Measurements from ENCODE around the gene PLEKHA5. TPM values are rescaled to one million over a fixed set of nuclear protein-coding genes. Genes with fewer than 3 reads are reported as not detected.
"Not testable (repeated sequence)": the region's sequence is repeated elsewhere in the genome, so short reads cannot be mapped to it uniquely, and the experiment has no call there.

The PLEKHA5 gene, protein sequence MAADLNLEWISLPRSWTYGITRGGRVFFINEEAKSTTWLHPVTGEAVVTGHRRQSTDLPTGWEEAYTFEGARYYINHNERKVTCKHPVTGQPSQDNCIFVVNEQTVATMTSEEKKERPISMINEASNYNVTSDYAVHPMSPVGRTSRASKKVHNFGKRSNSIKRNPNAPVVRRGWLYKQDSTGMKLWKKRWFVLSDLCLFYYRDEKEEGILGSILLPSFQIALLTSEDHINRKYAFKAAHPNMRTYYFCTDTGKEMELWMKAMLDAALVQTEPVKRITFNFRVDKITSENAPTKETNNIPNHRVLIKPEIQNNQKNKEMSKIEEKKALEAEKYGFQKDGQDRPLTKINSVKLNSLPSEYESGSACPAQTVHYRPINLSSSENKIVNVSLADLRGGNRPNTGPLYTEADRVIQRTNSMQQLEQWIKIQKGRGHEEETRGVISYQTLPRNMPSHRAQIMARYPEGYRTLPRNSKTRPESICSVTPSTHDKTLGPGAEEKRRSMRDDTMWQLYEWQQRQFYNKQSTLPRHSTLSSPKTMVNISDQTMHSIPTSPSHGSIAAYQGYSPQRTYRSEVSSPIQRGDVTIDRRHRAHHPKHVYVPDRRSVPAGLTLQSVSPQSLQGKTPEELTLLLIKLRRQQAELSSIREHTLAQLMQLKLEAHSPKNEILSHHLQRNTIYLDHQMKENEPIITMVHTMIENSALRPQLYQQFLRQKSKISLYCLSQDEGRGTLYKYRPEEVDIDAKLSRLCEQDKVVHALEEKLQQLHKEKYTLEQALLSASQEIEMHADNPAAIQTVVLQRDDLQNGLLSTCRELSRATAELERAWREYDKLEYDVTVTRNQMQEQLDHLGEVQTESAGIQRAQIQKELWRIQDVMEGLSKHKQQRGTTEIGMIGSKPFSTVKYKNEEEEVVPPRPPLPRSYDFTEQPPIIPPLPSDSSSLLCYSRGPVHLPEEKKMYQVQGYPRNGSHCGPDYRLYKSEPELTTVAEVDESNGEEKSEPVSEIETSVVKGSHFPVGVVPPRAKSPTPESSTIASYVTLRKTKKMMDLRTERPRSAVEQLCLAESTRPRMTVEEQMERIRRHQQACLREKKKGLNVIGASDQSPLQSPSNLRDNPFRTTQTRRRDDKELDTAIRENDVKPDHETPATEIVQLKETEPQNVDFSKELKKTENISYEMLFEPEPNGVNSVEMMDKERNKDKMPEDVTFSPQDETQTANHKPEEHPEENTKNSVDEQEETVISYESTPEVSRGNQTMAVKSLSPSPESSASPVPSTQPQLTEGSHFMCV
- 14.7 TPM for polyA plus RNA-seq (ENCODE audit: insufficient read length)

DNA sequence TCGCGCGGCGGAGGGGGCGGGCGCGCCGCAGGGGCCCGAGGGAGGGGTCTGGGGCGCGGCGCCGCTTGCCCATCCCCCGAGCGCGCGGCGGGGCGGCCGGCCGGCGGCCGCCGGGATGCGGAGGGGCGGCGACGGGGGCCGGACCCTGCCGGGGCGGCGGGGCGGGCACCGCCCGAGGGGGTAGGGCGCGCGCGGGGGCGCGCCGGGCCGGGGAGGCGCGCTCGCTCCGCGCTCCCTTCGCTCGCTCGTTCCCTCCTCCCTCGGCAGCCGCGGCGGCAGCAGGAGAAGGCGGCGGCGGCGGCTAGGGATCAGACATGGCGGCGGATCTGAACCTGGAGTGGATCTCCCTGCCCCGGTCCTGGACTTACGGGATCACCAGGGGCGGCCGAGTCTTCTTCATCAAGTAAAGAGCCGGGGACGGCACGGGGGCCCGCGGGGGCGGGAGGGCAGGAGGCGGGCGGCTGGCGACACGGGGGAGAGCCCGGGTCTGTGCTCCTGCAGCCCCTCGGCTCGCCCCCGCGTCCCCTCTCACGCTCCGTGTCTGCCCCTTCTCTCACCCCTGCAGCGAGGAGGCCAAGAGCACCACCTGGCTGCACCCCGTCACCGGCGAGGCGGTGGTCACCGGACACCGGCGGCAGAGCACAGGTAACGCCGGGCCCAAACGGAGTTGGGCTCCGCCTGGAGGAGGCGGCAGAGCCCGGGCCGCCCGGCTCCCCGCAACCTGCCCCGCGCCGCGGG, at the start of gene PLEKHA5:
TSS of gene PLEKHA5 (plus strand) at position 248 of the 738 bp plus-strand sequence. CDS start at position 315, 67 bp downstream.
- no peak for DNase-seq (ENCODE audit: low read depth)

DNA sequence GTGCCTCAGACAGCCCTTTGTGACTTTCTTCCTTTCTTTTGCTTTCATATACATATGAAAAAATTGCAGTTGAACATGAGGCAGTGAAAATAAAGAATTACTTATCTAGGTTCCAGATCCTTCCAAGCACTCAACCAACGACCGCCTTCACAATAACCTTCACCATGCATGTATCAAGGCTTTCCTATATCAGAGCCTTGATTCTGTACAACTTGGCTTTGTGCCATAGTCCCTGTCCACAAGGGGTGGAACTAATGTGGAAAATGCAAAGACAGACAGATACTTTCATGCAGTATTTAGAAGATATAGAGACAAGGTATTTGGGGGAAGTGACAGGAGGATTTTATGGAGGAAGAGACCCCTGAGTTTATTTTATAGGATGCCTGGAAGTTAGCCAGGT, 48.6 kb upstream of the PLEKHA5 start:
- no peak for DNase-seq (ENCODE audit: low read depth)

DNA sequence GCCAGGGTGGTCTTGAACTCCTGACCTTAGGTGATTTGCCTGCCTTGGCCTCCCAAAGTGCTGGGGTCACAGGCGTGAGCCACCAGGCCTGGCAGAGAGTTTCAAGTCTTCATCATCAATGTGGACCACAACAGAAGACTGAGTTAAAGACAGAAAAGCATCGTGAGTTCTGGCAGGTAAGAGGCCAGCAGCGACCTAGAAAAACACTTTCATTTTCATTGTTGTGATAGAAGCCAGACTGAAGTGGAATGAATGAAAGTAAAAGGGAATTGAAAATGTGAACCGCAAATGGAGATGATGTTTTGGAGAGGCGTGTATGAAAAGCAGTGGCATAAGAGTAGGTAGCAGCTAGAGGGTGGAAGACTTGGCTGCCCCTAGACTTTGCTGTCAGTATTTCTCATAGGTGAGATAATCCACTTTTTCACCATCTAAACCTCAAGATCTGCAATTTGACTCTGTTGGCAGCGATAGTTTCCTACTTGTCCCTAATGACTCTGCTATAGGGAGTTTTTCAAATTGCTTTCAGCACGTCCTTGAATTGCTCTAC, 47.1 kb upstream of the PLEKHA5 start:
- DNase-seq (ENCODE audit: low read depth): no peak

DNA sequence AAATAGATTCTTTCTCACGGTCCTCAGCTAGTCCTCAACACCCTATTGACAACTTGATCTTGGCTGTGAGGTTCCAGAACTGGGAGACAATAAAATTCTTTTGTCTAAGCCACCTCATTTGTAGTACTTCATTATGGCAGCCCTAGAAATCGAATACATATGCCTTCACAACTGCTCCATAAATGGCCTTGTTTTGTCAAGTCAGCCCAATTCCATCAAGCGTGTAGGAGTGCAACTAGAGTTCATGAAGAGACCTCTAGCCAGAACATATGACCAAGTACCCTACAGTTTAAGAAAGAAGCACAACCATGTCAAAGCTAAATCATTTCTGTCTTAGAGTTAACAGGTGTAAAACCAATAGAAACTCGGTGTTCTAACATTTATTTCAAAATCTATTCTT, 45.0 kb upstream of the PLEKHA5 start:
- DNase-seq (ENCODE audit: low read depth): no peak

DNA sequence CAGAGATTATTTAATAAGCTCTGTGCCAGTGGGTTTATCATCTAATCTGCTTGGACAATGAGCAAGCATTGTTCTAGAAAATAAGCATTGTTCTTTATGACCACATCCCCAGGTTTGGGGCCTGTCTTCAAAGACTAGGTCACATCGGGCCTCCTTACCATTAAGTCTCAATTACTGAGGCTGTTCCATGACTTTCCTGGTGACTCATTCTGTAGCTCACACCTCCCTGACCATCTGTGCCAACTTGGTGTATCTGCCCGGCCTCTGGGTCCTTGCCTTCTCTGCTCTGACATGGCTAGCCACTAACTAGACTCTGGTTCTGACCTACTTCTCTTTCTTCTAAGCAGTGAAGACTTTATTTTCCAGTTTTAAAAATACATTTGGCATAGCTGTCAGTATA, 44.4 kb upstream of the PLEKHA5 start:
- DNase-seq (ENCODE audit: low read depth): no peak

DNA sequence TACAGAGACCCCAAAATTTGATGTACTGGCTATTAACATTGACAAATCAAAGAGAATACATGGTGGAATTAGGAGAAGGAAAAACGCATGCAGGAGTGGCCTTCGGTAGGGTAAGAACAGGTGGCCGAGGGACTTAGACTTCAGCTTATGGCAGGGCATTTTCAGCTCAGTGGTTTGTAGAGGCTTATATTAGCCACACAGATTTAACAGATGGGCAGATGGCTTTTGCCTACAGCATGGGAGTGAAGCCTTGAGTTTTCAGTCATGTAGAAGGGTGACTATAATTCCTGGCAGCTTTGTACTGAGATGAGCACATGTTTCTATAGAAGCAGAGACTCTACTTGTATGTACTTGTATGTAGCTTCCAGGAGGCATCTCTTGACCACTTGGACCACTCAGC, 40.9 kb upstream of the PLEKHA5 start:
- no peak for DNase-seq (ENCODE audit: low read depth)

DNA sequence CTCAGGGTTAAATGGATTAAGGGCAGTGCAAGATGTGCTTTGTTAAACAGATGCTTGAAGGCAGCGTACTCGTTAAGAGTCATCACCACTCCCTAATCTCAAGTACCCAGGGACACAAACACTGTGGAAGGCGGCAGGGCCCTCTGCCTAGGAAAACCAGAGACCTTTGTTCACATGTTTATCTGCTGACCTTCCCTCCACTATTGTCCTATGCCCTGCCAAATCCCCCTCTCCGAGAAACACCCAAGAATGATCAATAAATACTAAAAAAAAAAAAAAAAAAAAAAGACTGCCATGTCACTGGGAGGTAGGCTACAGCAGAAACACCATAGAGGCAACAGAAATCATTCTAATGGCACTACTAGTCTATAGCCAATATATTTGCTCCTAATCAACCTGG, 37.1 kb upstream of the PLEKHA5 start:
- not testable (repeated sequence) for DNase-seq (ENCODE audit: low read depth)

DNA sequence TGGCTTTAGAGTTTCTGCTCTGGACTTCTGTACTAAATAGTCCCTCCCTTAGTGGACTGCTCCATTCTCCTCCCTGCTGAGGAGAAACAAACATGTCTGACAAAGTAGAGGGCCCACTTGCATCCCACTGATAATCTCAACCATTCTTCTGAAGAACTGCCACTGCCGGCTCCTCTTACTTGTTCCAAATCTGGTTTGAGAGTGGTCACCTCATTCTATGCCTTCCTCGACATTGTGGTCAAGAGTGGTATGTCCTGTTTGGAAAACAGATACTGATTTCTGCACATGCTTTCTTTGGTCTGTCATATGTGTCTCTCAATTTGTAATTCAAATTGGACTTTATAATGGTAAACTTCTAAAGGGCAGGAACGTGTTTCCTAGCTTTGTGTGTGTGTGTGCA, 36.3 kb upstream of the PLEKHA5 start:
- no peak for DNase-seq (ENCODE audit: low read depth)

DNA sequence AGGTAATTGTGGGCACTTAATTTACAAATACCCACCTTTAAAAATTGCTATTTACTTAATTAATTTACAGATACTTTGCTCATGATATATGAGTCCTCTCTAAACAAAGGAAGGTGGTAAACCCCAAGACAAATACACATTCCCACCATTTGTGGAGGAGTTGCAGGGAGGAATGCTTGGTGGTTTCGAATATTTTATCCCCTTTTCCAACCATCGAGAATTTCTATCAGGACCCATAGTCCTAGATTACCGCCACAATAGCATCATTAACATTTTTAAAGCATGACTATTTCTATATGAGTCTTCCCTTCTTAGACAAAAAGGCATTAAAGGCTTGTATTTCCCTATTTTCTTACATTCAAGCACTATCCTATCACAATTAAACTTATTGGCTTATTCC, 34.2 kb upstream of the PLEKHA5 start:
- DNase-seq (ENCODE audit: low read depth): no peak

DNA sequence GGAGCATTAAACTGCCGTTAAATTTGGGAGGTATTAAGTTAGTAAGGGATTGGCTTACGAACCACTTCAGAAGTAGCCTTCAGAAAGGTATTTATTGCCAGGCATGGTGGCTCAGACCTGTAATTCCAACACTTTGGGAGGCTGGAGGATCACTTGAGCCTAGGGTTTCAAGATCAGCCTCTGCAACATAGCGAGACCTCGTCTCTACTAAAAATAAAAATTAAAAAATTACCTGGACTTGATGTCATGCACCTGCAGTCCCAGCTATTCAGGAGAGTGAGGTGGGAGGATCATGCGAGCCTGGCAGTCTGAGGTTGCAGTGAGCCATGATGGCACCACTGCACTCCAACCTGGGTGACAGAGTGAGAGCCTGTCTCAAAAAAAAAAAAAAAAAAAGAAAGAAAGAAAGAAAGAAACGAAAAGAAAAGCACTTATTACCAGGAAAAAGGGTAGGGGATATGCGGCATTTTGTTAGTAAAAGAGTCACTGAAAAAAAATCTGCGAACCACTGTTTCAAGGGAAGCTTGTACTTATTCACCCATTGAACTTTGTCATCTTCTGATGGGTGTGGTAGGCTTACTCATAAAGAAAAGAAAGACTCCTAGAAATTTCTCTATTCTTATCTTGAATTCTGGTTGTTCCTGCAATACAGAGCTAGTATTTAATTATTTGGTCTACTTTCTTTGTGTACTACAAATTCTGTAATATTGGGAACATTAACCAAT, 33.6 kb upstream of the PLEKHA5 start:
- DNase-seq (ENCODE audit: low read depth): no peak

DNA sequence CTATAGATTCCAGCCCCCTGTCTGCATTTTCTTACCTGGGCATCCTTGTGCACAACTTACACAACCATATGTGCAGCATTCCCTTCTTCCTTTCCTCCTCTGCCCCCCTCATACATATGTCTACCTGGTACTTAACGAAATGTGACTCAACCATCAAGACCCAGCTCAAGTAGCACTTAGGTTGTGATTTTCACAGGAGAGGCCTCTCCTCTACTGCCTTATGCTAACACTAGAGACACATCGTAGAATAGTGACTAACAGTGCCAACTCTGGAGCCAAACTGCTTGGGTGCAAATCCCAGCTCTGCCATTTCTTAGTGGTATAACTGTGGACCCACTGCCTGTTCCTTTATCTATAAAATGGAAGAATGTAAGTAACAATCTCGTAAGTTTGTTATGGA, 24.1 kb upstream of the PLEKHA5 start:
- no peak for DNase-seq (ENCODE audit: low read depth)

DNA sequence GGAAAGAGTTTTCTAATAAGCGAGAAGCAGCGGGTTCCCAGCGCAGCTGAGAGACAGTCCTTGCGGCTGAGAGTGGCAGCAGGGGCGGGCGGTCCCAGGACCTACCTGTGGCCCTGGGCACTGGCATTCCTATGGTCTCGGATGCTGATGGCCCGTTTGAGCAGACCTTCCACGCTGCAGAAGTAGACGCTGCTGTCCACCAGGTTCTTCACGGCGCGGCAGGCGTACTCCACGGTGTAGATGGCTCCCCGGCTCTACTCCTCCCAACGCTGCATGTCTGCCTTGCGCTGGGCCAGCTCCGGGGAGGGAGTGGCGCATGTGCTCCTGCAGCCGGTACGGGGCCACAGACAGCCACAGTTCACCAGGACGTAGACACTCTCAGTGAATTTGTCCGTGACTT, 21.8 kb upstream of the PLEKHA5 start:
- no peak for DNase-seq (ENCODE audit: low read depth)

DNA sequence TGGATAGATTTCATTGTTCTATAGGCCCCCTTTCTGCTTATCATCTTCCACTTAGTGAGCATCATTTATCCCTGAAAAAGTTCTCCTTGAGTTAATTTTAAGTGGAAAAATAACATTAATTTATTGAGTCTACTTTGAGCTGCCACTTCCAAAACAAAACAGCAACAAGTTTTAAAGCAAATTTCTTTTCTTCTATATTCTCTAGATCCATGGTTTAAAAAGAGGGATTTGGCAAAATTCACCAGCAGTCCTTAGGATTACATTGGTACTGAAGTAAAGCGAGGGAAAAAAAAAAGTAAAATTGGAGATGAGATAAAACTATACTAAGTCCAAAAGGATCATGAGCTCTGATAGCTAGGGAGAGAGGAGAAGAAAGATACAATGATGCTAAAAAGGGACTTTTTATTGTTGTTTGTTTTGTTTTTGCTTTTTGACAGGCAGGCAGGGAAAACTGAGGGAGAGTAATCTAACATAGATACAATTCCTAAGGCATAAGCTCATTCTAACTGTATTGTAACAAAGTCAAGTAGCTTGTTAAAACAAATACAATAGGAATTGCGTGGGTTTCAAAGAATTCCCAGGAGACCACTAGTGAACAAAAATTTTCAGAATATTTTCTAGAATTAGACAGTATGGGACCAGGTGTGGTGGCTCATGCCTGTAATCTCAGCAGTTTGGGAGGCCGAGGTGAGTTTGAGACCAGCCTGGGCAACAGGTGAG, 19.2 kb upstream of the PLEKHA5 start:
- no peak for DNase-seq (ENCODE audit: low read depth)

DNA sequence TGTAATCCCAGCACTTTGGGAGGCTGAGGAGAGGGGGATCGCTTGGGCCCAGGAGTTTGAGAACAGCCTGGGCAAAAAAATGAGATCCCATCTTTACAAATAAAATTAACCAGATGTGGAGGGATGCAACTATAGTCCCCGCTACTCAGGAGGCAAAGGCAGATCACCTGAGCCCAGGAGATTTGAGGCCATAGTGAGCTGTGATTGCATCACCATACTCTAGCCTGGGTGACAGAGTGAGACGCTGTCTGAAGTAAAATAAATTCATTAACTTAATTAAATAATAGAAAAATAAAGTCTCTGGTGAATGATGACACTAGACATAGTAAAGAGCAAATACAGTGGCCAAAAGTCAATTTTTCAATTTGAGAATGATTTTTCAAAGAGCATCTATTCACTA, 16.1 kb upstream of the PLEKHA5 start:
- no peak for DNase-seq (ENCODE audit: low read depth)

DNA sequence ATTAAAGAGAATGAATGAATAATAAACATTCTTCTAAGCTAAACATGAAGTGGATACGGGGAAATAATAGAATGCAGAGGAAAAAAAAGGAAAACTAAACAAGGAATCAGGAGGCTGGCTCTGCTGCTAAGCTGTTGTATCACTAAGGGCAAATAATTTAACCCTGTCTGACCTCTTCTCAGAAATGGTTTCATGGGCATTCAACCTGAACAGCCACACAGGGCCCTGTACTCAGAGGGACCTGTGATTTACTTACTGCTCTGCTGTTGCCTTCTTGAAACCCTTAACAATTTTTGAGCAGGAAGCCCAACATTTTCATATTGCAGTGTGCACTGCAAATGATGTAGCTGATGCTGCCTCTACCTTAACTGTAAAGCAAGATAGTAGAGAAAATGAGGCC, 14.2 kb upstream of the PLEKHA5 start:
- DNase-seq (ENCODE audit: low read depth): no peak

DNA sequence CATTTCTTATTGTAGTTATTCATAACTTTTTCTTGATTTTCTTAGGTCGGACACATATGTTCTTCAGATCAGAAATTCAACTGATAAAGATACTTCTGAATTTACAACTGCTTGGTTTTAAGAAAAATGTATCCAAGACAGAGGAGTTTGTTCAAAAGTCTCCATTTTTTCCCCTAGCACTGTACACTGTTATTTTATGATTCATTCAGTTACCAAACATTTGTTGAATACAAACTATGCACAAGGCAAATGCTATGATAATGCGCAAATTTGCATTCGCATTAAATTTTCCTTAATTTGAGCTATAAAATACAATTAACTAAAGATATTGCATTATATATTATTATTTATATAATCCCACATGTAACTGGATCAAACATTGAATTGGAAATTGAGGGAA, 10.1 kb upstream of the PLEKHA5 start:
- no peak for DNase-seq (ENCODE audit: low read depth)

DNA sequence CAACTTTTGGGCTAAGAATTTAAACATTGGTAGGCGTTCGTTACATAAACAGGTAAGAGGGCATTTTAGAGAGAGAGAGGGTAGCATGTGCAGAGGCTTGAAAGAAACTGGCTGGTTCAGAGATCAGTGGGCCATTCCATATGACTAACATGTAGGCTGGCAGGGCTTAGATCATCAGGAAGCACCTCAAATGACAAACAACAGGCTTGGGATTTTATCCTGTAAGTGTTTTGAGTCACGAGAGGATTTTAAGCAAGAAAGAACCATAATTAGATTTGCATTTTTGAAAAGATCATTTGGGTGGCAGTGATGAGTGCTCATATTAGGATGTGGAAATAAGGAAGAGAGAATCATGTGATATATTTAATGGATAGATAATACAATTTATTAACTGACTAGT, 8.7 kb upstream of the PLEKHA5 start:
- DNase-seq (ENCODE audit: low read depth): no peak

DNA sequence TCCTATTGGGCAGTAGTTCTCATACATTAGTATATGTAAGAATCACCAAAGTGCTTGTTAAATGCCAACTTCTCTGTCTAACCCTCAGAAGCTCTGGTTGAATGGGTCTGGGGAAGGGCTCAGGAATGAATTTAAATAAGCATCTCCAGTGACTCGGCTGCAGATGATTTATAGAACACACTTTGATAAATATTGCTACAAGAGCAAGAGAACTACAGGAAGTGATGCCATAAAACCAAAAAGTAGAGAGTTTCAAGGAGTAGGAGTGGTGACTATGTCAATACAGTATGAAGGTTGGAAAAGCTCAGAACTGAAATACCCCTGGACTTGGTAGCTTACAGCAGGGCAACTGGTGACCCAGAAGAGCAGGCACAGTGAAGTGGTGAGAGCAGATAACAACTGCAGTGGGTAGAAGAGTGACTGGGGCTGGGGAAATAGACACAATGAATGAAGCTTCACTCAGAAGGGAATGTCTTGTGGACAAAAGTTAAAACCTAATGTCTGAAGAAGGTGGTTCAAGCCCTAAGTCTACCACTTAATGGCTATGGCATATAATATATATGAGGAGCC, 8.0 kb upstream of the PLEKHA5 start:
- DNase-seq (ENCODE audit: low read depth): no peak

DNA sequence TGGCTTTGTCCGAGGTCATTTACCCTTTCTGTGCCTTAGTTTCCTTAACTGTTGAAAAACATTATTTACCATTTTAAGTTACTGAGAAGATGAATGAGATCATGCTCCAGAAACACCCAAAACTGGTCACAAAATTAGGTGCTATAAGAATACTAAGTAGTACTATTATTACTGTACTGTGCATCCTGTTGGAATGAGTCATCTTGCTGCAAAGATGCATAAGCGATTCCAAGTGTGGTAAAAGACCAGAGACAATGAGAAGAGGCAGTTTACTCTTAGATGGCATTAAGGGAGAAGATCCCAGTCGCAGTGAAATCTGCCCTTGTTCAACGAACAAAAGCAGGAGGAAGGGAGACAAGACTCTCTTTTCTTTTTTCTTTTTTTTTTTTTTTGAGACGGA, 4.2 kb upstream of the PLEKHA5 start:
- DNase-seq (ENCODE audit: low read depth): no peak
